Spleen (tissue), 11 donors: ENCODE data around the gene SAMD9L. TPM values are rescaled to one million over a fixed set of nuclear protein-coding genes. Genes with fewer than 3 reads are reported as not detected.

Experiments used
- DNase-seq: peaks from one replicate; pipeline ENCODE4 v3.0.0-alpha.2; 2020
- H3K27ac ChIP-seq, 8 donors: fragments of 200-600 bp; sonication (generic) in 7 of 8; 1 replicate in 4 of 8; 2 replicates in 4 of 8; pipeline versions ENCODE4 v1.5.0 to v1.8.0; 2016 to 2021; ENCODE audit warnings: inconsistent platforms in 4 of 8, mild to moderate bottlenecking in 4 of 8, moderate library complexity in 1 of 8
- H3K27me3 ChIP-seq, 7 donors: fragments of 200-600 bp; sonication (generic) in 6 of 7; replicated peaks in 1 of 7; 1 replicate in 4 of 7; 2 replicates in 3 of 7; pipeline versions ENCODE4 v1.5.0 to v1.8.0; 2016 to 2021; ENCODE audit warnings: inconsistent platforms in 3 of 7, mild to moderate bottlenecking in 1 of 7
- H3K36me3 ChIP-seq, 6 donors: fragments of 200-600 bp; sonication (generic) in 5 of 6; 1 replicate in 4 of 6; 2 replicates in 2 of 6; pipeline versions ENCODE4 v1.5.0 to v1.8.0; 2016 to 2021; ENCODE audit warnings: inconsistent platforms in 2 of 6
- H3K4me1 ChIP-seq, 6 donors: fragments of 200-600 bp; sonication (generic) in 5 of 6; 1 replicate in 3 of 6; 2 replicates in 3 of 6; pipeline versions ENCODE4 v1.5.0 to v1.8.0; 2016 to 2021; ENCODE audit warnings: inconsistent platforms in 3 of 6
- H3K4me3 ChIP-seq, 8 donors: fragments of 200-600 bp; sonication (generic) in 7 of 8; 1 replicate in 4 of 8; 2 replicates in 4 of 8; pipeline versions ENCODE4 v1.5.0 to v1.8.0; 2016 to 2021; ENCODE audit warnings: inconsistent platforms in 4 of 8, mild to moderate bottlenecking in 4 of 8, moderate library complexity in 2 of 8
- H3K9me3 ChIP-seq, 8 donors: fragments of 200-600 bp; sonication (generic) in 7 of 8; 1 replicate in 4 of 8; 2 replicates in 4 of 8; pipeline versions ENCODE4 v1.5.0 to v1.8.0; 2016 to 2021; ENCODE audit warnings: inconsistent platforms in 4 of 8
- CTCF ChIP-seq, 11 experiments: fragments of 200-600 bp in 7 of 11; fragments of 450-650 bp in 4 of 11; sonication (generic) in 4 of 11; IDR thresholded peaks in 8 of 11; conservative IDR thresholded peaks in 3 of 11; 1 replicate in 7 of 11; 2 replicates in 4 of 11; pipeline versions ENCODE4 v1.4.0 to v1.8.0; 2016 to 2021; ENCODE audit warnings: antibody characterized with exemption in 11 of 11, inconsistent platforms in 4 of 11, mild to moderate bottlenecking in 1 of 11
- POLR2AphosphoS5 ChIP-seq, 3 donors: sonication (generic); formaldehyde crosslinking; IDR thresholded peaks; one replicate each; pipeline ENCODE4 v1.5.1; 2017; ENCODE audit warnings: antibody characterized with exemption in 3 of 3
- WGBS, 5 donors: extraction: QIAGEN DNeasy Blood & Tissue Kit in 3 of 5; methylation state at CpG; one replicate each; pipeline versions ENCODE4 v1.1.5 to v1.1.7; 2013 to 2018; 5-methylcytosine and 5-hydroxymethylcytosine counted together
- intact Hi-C: fragments of 100-400 bp; cut with DNase I; formaldehyde crosslinking; loops from one replicate; pipeline ENCODE4 v1.15.0; 2023; ENCODE audit warnings: low total_unique reads
- polyA plus RNA-seq, 3 donors: library from polyadenylated mRNA; stranded (reverse); fragments of 200-250 nt; gene quantifications; one replicate each; pipeline ENCODE4 v1.2.1, GENCODE V29; 2013
- total RNA-seq, 7 donors: library from RNA; depleted of rRNA in 3 of 7; stranded (reverse); fragments of >200 nt in 3 of 7; fragmentation: NEBNext Ultra II Directional in 4 of 7; extraction: Animal tissue kit (Norgen Biotek cat#: 25700) in 4 of 7; gene quantifications; one replicate each; pipeline versions ENCODE4 v1.1.0 to v1.2.1, GENCODE V29; 2016 to 2021
- donor health status: healthy with polysubstance abuse.
- donor health status: DM: no; HTN: no; CAD: no; lungs with moderate emphysema.
- donor health status: DM: no; HTN: no; CAD: no.
- donor health status: Bipolar disorder and iron deficiency.
- donor health status: healthy.
- donor health status: DM: no; HTN: no; CAD: no.
- donor health status: DM: yes; HTN: yes; CAD: no.

The SAMD9L gene
- total and polyA plus RNA-seq, 10 donors, result 8.5 to 61.3 (median 44.2) TPM

GRCh38 chr7:93092757-93093370 lies 55.3 kb downstream of the SAMD9L start:
- Histone ChIP-seq H3K9me3 (peaks cover 0 to 52% (median 28%) of the 10 kb centered on the region in 8 donors), H3K36me3 (no peaks in the 10 kb centered on the region), H3K4me3 (no peak overlapping the region), H3K27me3 (no peaks in the 10 kb centered on the region), H3K27ac (no peak overlapping the region), H3K4me1 (no peaks in the 10 kb centered on the region)
- intact Hi-C loops, result no loop called here
- 50 to 91% (median 84%) methylated on average over 1 of the region's 1 CpG for WGBS, 5 donors
- DNase-seq, result no peak
- no peak for TF ChIP-seq POLR2AphosphoS5 (IDR thresholded peaks at IDR 0.05)
- TF ChIP-seq CTCF (IDR thresholded peaks at IDR 0.05 in 8 of 11, conservative IDR thresholded peaks at IDR 0.05 in 3 of 11), result peak in 2 of 11 experiments; percentile 17 to 24

Other genes with a start within 250 kb of the SAMD9L start
- gene SAMD9, start 30.4 kb downstream of the SAMD9L start, total RNA-seq, result 10 to 100 TPM; 27.8 to 44.8 (median 33.1) TPM
- gene SAMD9, start 30.4 kb downstream of the SAMD9L start, polyA plus RNA-seq, result 1 to 10 TPM; 7.0 to 8.2 (median 7.1) TPM
- 1 to 10 TPM in 1 of 7 donors, under 1 TPM in 1, not detected in 5; 0.28 to 2.4 TPM for gene HEPACAM2, start 78.1 kb upstream of the SAMD9L start, total RNA-seq
- under 1 TPM in 1 of 3 donors, not detected in 2; 0.06 TPM for gene HEPACAM2, start 78.1 kb upstream of the SAMD9L start, polyA plus RNA-seq
- gene VPS50, start 84.0 kb upstream of the SAMD9L start, total RNA-seq, result 10 to 100 TPM; 27.4 to 62.6 (median 36.8) TPM
- gene VPS50, start 84.0 kb upstream of the SAMD9L start, polyA plus RNA-seq, result 10 to 100 TPM in 1 of 3 donors, 1 to 10 TPM in 2; 8.1 to 10.4 (median 8.5) TPM